Measurements from ENCODE around the gene ZFPM1. TPM values are rescaled to one million over a fixed set of nuclear protein-coding genes. Genes with fewer than 3 reads are reported as not detected.

ZFPM1 gene
- total and polyA plus RNA-seq, 2 experiments from 2014 or later = 0.53 to 2.2 TPM

DNA sequence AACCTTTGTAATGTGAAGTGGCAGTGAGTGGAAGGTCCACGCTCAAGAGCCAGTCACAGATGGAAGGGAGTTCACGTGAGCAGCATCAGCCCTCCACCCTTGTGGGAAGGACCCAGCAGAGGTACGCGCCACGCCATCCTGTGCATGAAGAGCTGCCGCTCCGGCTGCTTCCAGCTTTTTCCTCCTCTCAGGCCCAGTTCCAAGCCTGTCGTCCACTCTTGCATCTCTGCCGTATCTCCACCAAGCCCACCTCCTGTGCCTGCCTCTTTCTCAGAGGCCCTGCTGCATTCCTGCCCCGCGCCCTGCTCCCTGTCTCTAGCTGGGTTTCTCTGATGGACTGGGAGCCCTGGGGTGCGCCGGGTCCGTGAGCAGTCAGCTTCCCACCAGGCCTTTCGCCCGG lies 127.3 kb downstream of the ZFPM1 start:
- Histone ChIP-seq H3K36me3 (ENCODE audit: insufficient read depth) (peaks cover 5% of the 10 kb centered on the region; the same call in 1 of the 2 replicates), H3K4me3 (no peak overlapping the region), H3K4me2 (no peak overlapping the region), H3K4me1 (ENCODE audit: insufficient read depth) (no peaks in the 10 kb centered on the region), H3K27me3 (ENCODE audit: insufficient read depth) (no peaks in the 10 kb centered on the region), H4K20me1 (replicated peaks; ENCODE audit: insufficient read depth) (peaks cover 60% of the 10 kb centered on the region), H2AFZ (no peak overlapping the region), H3K27ac (ENCODE audit: low read depth) (no peak overlapping the region), H3F3A (replicated peaks; ENCODE audit: low read depth) (no peaks in the 10 kb centered on the region), H3K79me2 (replicated peaks; ENCODE audit: insufficient read depth) (peaks cover 97% of the 10 kb centered on the region), H3K9me2 (ENCODE audit: insufficient read depth) (no peaks in the 10 kb centered on the region)
- no peak for ATAC-seq
- Mint-ChIP-seq H3K27me3 (ENCODE audit: insufficient read depth, low read depth, poor library complexity) (peaks cover 10% of the 10 kb centered on the region), H3K27ac (no peak overlapping the region), H3K36me3 (ENCODE audit: low read depth) (peaks cover 42% of the 10 kb centered on the region), H3K4me1 (no peaks in the 10 kb centered on the region), H3K4me3 (no peak overlapping the region; the same call in 2 of the 3 replicates), H3K9me3 (no peaks in the 10 kb centered on the region)
- TF ChIP-seq ZNF331 (CRISPR knock-in tag; IDR thresholded peaks at IDR 0.05; ENCODE audit: low read depth) = no peak
- no peak for TF ChIP-seq EZH2phosphoT487 (IDR thresholded peaks at IDR 0.05; ENCODE audit: unreplicated experiment)
- TF ChIP-seq NANOG (IDR thresholded peaks at IDR 0.05; ENCODE audit: borderline replicate concordance) = no peak
- TF ChIP-seq, protein P1, sequence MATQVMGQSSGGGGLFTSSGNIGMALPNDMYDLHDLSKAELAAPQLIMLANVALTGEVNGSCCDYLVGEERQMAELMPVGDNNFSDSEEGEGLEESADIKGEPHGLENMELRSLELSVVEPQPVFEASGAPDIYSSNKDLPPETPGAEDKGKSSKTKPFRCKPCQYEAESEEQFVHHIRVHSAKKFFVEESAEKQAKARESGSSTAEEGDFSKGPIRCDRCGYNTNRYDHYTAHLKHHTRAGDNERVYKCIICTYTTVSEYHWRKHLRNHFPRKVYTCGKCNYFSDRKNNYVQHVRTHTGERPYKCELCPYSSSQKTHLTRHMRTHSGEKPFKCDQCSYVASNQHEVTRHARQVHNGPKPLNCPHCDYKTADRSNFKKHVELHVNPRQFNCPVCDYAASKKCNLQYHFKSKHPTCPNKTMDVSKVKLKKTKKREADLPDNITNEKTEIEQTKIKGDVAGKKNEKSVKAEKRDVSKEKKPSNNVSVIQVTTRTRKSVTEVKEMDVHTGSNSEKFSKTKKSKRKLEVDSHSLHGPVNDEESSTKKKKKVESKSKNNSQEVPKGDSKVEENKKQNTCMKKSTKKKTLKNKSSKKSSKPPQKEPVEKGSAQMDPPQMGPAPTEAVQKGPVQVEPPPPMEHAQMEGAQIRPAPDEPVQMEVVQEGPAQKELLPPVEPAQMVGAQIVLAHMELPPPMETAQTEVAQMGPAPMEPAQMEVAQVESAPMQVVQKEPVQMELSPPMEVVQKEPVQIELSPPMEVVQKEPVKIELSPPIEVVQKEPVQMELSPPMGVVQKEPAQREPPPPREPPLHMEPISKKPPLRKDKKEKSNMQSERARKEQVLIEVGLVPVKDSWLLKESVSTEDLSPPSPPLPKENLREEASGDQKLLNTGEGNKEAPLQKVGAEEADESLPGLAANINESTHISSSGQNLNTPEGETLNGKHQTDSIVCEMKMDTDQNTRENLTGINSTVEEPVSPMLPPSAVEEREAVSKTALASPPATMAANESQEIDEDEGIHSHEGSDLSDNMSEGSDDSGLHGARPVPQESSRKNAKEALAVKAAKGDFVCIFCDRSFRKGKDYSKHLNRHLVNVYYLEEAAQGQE (IDR thresholded peaks at IDR 0.05; ENCODE audit: unreplicated experiment) = no peak
- no peak for TF ChIP-seq JUNB (IDR thresholded peaks at IDR 0.05; ENCODE audit: unreplicated experiment)
- no peak for TF ChIP-seq STAT1 (IDR thresholded peaks at IDR 0.05; ENCODE audit: unreplicated experiment)
- no peak for TF ChIP-seq EZH2 (IDR thresholded peaks at IDR 0.05; ENCODE audit: low read depth, unreplicated experiment)
- TF ChIP-seq, protein P2, sequence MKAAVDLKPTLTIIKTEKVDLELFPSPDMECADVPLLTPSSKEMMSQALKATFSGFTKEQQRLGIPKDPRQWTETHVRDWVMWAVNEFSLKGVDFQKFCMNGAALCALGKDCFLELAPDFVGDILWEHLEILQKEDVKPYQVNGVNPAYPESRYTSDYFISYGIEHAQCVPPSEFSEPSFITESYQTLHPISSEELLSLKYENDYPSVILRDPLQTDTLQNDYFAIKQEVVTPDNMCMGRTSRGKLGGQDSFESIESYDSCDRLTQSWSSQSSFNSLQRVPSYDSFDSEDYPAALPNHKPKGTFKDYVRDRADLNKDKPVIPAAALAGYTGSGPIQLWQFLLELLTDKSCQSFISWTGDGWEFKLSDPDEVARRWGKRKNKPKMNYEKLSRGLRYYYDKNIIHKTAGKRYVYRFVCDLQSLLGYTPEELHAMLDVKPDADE (IDR thresholded peaks at IDR 0.05) = no peak
- no peak for TF ChIP-seq CREB1 (CRISPR knock-in tag; IDR thresholded peaks at IDR 0.05; ENCODE audit: low read depth)
- TF ChIP-seq, protein P3, sequence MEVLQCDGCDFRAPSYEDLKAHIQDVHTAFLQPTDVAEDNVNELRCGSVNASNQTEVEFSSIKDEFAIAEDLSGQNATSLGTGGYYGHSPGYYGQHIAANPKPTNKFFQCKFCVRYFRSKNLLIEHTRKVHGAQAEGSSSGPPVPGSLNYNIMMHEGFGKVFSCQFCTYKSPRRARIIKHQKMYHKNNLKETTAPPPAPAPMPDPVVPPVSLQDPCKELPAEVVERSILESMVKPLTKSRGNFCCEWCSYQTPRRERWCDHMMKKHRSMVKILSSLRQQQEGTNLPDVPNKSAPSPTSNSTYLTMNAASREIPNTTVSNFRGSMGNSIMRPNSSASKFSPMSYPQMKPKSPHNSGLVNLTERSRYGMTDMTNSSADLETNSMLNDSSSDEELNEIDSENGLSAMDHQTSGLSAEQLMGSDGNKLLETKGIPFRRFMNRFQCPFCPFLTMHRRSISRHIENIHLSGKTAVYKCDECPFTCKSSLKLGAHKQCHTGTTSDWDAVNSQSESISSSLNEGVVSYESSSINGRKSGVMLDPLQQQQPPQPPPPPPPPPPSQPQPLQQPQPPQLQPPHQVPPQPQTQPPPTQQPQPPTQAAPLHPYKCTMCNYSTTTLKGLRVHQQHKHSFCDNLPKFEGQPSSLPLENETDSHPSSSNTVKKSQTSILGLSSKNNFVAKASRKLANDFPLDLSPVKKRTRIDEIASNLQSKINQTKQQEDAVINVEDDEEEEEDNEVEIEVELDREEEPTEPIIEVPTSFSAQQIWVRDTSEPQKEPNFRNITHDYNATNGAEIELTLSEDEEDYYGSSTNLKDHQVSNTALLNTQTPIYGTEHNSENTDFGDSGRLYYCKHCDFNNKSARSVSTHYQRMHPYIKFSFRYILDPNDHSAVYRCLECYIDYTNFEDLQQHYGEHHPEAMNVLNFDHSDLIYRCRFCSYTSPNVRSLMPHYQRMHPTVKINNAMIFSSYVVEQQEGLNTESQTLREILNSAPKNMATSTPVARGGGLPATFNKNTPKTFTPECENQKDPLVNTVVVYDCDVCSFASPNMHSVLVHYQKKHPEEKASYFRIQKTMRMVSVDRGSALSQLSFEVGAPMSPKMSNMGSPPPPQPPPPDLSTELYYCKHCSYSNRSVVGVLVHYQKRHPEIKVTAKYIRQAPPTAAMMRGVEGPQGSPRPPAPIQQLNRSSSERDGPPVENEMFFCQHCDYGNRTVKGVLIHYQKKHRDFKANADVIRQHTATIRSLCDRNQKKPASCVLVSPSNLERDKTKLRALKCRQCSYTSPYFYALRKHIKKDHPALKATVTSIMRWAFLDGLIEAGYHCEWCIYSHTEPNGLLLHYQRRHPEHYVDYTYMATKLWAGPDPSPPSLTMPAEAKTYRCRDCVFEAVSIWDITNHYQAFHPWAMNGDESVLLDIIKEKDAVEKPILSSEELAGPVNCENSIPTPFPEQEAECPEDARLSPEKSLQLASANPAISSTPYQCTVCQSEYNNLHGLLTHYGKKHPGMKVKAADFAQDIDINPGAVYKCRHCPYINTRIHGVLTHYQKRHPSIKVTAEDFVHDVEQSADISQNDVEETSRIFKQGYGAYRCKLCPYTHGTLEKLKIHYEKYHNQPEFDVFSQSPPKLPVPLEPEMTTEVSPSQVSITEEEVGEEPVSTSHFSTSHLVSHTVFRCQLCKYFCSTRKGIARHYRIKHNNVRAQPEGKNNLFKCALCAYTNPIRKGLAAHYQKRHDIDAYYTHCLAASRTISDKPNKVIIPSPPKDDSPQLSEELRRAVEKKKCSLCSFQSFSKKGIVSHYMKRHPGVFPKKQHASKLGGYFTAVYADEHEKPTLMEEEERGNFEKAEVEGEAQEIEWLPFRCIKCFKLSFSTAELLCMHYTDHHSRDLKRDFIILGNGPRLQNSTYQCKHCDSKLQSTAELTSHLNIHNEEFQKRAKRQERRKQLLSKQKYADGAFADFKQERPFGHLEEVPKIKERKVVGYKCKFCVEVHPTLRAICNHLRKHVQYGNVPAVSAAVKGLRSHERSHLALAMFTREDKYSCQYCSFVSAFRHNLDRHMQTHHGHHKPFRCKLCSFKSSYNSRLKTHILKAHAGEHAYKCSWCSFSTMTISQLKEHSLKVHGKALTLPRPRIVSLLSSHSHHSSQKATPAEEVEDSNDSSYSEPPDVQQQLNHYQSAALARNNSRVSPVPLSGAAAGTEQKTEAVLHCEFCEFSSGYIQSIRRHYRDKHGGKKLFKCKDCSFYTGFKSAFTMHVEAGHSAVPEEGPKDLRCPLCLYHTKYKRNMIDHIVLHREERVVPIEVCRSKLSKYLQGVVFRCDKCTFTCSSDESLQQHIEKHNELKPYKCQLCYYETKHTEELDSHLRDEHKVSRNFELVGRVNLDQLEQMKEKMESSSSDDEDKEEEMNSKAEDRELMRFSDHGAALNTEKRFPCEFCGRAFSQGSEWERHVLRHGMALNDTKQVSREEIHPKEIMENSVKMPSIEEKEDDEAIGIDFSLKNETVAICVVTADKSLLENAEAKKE (CRISPR knock-in tag; IDR thresholded peaks at IDR 0.05) = no peak
- TF ChIP-seq, protein P4, sequence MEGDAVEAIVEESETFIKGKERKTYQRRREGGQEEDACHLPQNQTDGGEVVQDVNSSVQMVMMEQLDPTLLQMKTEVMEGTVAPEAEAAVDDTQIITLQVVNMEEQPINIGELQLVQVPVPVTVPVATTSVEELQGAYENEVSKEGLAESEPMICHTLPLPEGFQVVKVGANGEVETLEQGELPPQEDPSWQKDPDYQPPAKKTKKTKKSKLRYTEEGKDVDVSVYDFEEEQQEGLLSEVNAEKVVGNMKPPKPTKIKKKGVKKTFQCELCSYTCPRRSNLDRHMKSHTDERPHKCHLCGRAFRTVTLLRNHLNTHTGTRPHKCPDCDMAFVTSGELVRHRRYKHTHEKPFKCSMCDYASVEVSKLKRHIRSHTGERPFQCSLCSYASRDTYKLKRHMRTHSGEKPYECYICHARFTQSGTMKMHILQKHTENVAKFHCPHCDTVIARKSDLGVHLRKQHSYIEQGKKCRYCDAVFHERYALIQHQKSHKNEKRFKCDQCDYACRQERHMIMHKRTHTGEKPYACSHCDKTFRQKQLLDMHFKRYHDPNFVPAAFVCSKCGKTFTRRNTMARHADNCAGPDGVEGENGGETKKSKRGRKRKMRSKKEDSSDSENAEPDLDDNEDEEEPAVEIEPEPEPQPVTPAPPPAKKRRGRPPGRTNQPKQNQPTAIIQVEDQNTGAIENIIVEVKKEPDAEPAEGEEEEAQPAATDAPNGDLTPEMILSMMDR (conservative IDR thresholded peaks at IDR 0.05; ENCODE audit: low read depth in 2 of 2) = no peak
- no peak for TF ChIP-seq POLR2AphosphoS5 (IDR thresholded peaks at IDR 0.05; ENCODE audit: low read depth)
- TF ChIP-seq ZNF114 (CRISPR knock-in tag; IDR thresholded peaks at IDR 0.05) = no peak
- no peak for DNase-seq (ENCODE audit: low spot score)

Data from GM23338 (cell line).